Motor neuron (in vitro differentiated cells): ENCODE measurements around the gene TOPORS. TPM values are rescaled to one million over a fixed set of nuclear protein-coding genes. Genes with fewer than 3 reads are reported as not detected.
"Not testable (repeated sequence)": the region's sequence is repeated elsewhere in the genome, so short reads cannot be mapped to it uniquely, and the experiment has no call there.

ENCODE experiments used
- ATAC-seq, 8 experiments: fragments of 200-7000 bp; cut with Tn5 transposase; replicated peaks in 6 of 8; 2 replicates each; pipeline ENCODE4 v1.8.0; 2021; ENCODE audit warnings: mild to moderate bottlenecking in 8 of 8, moderate library complexity in 8 of 8
- H3K27ac ChIP-seq, 2 donors: fragments of 250-450 bp; sonication (Bioruptor Pico); 2 replicates each; pipeline ENCODE4 v1.9.0; 2021; ENCODE audit warnings: antibody characterized with exemption in 2 of 2, mild to moderate bottlenecking in 2 of 2, moderate library complexity in 1 of 2
- H3K4me1 ChIP-seq, 2 donors: fragments of 250-450 bp; sonication (Bioruptor Pico); replicated peaks in 1 of 2; 2 replicates each; pipeline ENCODE4 v1.6.1; 2021; ENCODE audit warnings: antibody characterized with exemption in 2 of 2, mild to moderate bottlenecking in 2 of 2, moderate library complexity in 1 of 2
- H3K4me3 ChIP-seq, 5 donors: fragments of 250-450 bp; sonication (Bioruptor Pico); 2 replicates each; pipeline ENCODE4 v1.9.0; 2021; ENCODE audit warnings: antibody characterized with exemption in 5 of 5, mild to moderate bottlenecking in 5 of 5, moderate library complexity in 4 of 5
- WGBS, 10 experiments: fragments of 450-650 bp; shearing (Covaris generic); methylation state at CpG; one replicate each; pipeline ENCODE4 v1.0.0; 2022; 5-methylcytosine and 5-hydroxymethylcytosine counted together
- in situ Hi-C, 9 experiments: fragments of 400-800 bp; cut with MboI; loops; one replicate each; pipeline ENCODE4 v1.15.0; 2021; ENCODE audit warnings: low sequenced_read_pairs in 9 of 9, low pct_unique_long_range_greater_than_20kb in 2 of 9; ENCODE audit not compliant: unreplicated experiment in 9 of 9
- total RNA-seq, 8 experiments: library from RNA; unstranded; fragments of 300-600 nt; gene quantifications; 2 replicates each; pipeline versions ENCODE4 v1.2.3 to v1.2.4, GENCODE V29; 2022

TOPORS gene
- total RNA-seq, 8 experiments from 2014 or later, result 15.2 to 27.1 (median 21.2) TPM

DNA sequence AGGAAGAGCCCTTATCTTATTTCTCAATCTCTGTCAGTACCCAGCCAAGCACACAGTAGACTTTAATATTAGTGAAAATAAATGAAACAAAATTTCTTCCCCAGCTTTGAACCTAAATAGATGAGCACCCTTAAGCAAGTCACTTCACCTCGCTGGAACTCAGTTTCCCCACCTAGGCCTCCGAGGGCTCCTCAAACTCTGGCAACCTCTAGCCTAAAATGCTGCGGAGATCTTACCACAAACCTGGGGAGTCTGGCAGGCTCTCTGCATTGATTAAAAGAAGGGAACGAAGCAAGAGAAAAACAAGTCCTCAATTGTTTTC, 26.7 kb downstream of the TOPORS start:
- ATAC-seq, result peak in 3 of 8 experiments; percentile 15 to 27 (median 20)
- Histone ChIP-seq H3K4me1 (peaks cover 0 to 4% of the 10 kb centered on the region in 2 donors), H3K4me3 (peak overlapping the region; percentile 48 to 66 (median 52)), H3K27ac (no peak overlapping the region)
- WGBS, 10 experiments, result 0 to 40% (median 0%) methylated on average over 1 to 2 of the region's 4 CpGs; no CpG with 5 or more reads in 3 of the 10 experiments
- in situ Hi-C loops, result no loop called here

DNA sequence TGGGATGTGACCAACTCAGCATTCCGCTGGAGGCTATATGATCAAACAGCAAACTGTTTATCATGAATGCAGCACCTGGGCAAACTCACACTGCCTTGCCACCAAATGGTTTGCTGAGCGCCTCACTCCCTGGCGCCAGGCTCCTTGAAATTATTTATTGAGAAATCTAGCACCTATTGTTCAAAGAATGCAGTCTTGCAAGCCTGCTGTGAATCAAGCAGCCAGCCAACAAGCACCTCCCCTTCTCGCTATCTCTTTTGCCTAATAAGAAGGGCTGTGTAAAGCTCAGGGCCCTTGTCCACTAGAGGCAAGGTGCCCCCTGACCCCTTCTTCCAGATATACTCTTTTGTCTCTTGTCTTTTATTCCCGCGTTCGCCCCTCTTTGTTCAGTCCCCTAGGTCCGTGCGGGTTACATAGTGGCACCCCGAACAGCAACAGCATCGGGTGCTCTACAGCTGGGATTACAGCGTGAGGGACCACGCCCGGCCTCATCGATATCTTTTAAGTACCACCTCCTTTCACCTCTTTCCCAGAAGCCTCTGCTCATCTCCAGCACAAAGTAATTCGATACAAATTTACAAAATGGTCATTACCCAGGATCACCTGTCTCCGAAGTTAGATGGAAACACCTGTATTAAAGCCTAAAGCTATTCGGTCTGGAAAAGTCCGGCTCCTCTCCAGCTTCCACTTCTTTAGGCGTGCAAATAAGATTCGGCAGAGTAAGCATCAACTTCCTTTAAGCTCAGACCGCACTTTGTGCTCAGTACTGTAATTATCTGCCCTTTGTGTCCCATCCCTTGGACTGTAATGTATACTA, 27.3 kb downstream of the TOPORS start:
- 5 to 88% (median 50%) methylated on average over 3 to 15 of the region's 22 CpGs; no CpG with 5 or more reads in 1 of the 10 experiments for WGBS, 10 experiments
- ATAC-seq, result peak in 5 of 8 experiments; percentile 5 to 26 (median 5)
- in situ Hi-C loops, result no loop called here
- H3K27ac ChIP-seq, result no peak overlapping the region
- H3K4me3 ChIP-seq, result peak overlapping the region in 4 of 5 donors; percentile 48 to 66 (median 54)
- H3K4me1 ChIP-seq, result peaks cover 0 to 4% of the 10 kb centered on the region in 2 donors

DNA sequence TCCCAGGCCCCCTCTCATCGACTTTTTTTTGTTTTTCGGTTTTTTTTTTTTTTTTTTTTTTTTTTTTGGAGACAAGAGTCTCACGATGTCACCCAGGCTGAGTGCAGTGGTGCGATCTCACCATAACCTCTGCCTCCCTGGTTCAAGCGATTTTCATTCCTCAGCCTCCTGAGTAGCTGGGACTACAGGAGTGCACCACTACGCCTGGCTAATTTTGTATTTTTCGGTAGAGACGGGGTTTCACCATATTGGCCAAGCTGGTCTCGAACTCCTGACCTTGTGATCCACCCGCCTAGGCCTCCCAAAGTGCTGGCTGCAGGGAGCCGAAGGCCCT, 27.9 kb downstream of the TOPORS start:
- in situ Hi-C loops, ATAC-seq, H3K27ac ChIP-seq, H3K4me1 ChIP-seq: not testable (repeated sequence)
- H3K4me3 ChIP-seq, result peak overlapping the region in 2 of 5 donors; percentile 48 to 55
- WGBS, 10 experiments, result 76 to 100% (median 94%) methylated on average over 1 to 9 of the region's 11 CpGs; no CpG with 5 or more reads in 2 of the 10 experiments

DNA sequence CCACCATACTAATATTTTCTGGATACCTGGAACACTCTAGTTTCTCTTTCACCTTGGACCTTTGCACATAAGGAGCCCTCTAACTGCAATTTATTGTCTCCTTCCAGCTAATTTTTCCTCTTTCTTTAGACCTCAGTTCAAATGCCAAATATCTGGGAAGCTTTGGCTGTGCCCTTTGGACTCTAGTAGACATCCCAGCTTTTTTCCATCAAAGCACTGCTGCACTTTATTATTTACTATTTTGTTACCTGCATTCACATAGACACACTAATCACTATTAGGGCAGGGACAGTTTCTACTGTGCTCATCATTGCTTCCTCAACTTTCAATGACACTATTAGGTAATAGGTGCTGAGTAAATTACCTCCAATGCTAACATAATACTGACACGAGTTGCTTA, 28.5 kb downstream of the TOPORS start:
- peaks cover 0 to 4% of the 10 kb centered on the region in 2 donors for H3K4me1 ChIP-seq
- in situ Hi-C loops, result no loop called here
- no peak for ATAC-seq
- no peak overlapping the region for H3K27ac ChIP-seq
- no peak overlapping the region for H3K4me3 ChIP-seq
- 20 to 100% (median 100%) methylated on average over 1 of the region's 1 CpG; no CpG with 5 or more reads in 3 of the 10 experiments for WGBS, 10 experiments

DNA sequence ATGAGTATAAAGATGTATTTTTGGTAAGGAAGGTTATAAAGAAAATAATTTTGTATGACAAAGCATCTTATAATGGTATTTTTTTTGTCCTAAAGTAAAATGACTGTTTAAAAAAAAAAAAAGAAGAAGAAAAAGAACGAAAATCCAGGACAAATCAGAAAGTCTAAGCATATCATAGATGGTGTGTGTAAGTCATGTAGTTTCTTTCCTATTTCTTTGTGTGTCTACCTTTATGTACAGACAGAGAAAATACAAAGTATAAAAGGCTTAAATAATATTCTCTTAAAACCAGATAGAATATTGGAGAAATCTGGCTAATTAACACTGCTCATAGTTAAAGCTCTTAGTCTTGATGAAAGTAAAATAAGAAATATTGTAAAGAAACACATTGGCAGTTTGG, 34.1 kb downstream of the TOPORS start:
- in situ Hi-C loops, result no loop called here
- ATAC-seq, result no peak
- WGBS, 10 experiments, result 36 to 100% (median 79%) methylated on average over 1 of the region's 1 CpG
- H3K4me1 ChIP-seq, result no peaks in the 10 kb centered on the region
- no peak overlapping the region for H3K4me3 ChIP-seq
- H3K27ac ChIP-seq, result no peak overlapping the region

DNA sequence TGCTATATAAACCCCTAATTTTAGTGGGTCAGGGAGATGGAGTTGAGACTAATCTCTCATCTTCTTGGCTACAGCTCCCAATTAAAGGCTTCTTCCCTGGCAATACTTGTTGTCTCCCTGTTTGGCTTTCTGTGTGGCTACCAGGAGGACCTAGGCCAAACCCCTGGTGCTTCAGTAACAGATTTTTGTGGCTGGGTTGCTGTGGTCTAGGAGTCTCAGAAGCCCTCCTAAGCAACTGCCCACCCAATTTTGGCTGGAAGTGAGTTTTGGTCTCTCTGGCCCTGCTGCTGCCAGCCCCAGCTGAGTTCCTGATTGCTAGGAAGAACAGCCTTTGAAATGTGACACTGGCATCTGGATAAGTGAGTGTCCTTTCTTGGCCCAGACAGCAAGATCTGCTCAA, 36.1 kb downstream of the TOPORS start:
- Histone ChIP-seq H3K4me1 (no peaks in the 10 kb centered on the region), H3K27ac (no peak overlapping the region), H3K4me3 (no peak overlapping the region)
- in situ Hi-C loops, result no loop called here
- no peak for ATAC-seq

DNA sequence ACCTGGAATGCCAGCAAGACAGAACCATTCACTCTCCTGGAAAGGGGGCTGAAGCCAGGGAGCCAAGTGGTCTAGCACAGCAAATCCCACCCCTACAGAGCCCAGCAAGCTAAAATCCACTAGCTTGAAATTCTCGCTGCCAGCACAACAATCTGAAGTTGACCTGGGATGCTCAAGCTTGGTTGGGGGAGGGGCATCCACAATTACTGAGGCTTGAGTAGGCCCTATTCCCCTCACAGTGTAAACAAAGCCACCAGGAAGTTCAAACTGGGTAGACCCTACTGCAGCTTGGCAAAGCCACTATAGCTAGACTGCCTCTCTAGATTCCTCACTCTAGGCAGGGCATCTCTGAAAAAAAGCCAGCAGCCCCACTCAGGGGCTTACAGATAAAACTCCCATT, 43.7 kb downstream of the TOPORS start:
- no peak for ATAC-seq
- no peaks in the 10 kb centered on the region for H3K4me1 ChIP-seq
- no peak overlapping the region for H3K4me3 ChIP-seq
- 80 to 100% methylated on average over 1 of the region's 1 CpG; no CpG with 5 or more reads in 8 of the 10 experiments for whole genome bisulfite sequencing, 10 experiments
- in situ Hi-C loops, result no loop called here
- no peak overlapping the region for H3K27ac ChIP-seq

DNA sequence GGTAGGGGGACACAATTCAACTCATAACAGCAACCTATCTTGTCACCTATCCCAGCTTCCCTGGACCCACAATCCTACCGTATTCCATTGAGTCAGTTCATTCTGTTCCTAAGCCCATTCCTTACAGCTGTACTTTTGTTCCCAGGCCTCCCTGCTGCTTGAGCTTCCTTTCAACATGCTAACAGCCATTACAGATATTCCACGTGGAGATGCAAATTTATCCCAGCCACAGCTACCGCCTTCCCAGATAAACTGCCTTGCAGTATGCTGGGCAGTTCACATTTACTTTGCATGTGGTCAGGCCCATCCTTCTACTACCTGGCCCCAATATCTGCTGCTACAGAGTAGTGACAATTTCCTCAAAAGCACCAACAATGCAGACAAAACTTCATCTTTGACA, 49.4 kb downstream of the TOPORS start:
- no peak overlapping the region for H3K4me3 ChIP-seq
- ATAC-seq, result peak in 3 of 8 experiments; percentile 13 to 67 (median 67)
- WGBS, 10 experiments, result 0 to 100% (median 49%) methylated on average over 1 to 3 of the region's 3 CpGs; no CpG with 5 or more reads in 1 of the 10 experiments
- no peaks in the 10 kb centered on the region for H3K4me1 ChIP-seq
- no peak overlapping the region for H3K27ac ChIP-seq
- in situ Hi-C loops, result no loop called here

DNA sequence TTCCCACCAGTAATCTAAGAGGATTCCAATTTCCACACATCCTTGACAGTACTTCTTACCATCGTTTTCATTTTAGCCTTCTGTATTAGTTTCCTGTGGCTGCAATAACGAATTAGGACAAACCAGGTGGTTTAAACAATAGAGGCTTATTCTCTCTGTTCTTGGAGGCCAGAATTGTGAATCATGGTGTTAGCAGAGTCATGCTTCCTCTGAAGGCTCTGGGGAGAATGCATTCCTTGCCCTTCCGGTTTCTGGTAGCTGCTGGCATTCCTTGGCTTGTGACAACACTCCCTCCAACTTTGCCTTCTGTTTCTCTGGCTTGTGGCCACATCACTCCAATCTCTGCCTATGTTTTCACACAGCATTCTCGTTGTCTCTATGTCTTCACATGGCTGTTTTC, 49.9 kb downstream of the TOPORS start:
- Histone ChIP-seq H3K27ac (no peak overlapping the region), H3K4me3 (no peak overlapping the region), H3K4me1 (no peaks in the 10 kb centered on the region)
- in situ Hi-C loops, result no loop called here
- peak in 3 of 8 experiments; percentile 11 to 66 (median 66) for ATAC-seq
- WGBS, 10 experiments, result 33 to 84% (median 71%) methylated on average over 1 to 4 of the region's 4 CpGs; no CpG with 5 or more reads in 3 of the 10 experiments

DNA sequence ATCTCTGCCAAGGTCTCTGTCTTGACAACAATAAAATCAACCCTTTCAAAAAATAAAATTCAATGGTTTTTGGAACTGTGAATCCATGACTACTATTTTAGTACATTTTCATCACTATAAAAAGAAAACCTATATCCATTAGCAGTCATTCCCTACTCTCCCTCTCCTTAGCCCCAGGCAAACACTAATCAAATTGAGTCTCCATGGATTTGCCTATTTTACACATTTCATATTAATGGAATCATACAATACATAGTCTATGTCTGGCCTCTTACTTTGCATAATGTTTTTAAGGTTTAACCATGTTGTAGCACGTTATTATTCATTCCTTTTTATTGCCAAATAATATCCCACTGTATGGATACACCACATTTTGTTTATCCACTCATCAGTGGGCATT, 50.5 kb downstream of the TOPORS start:
- Histone ChIP-seq H3K4me3 (no peak overlapping the region), H3K27ac (no peak overlapping the region), H3K4me1 (no peaks in the 10 kb centered on the region)
- 0 to 100% (median 76%) methylated on average over 1 of the region's 1 CpG; no CpG with 5 or more reads in 2 of the 10 experiments for WGBS, 10 experiments
- in situ Hi-C loops, result no loop called here
- ATAC-seq, result peak in 1 of 8 experiments; percentile 67

DNA sequence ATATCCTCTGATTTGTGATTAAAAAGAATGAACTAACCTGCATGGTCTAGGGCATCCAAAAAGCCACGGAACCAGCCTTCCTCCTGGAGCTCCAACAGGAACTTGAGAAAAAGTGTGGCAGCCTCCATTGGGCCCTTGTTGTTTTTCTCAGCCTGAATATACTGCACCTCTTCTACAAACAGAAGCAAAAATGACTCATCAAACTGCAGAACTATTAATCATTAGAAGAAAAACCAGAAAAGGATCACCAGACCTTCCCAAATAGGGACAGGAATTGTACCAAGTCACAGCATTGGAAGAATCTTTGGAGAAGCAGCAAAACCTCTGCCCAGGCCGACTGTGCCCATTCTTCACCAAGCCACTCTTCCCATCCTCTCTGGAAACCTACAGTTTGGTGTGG, 51.6 kb downstream of the TOPORS start:
- in situ Hi-C loops, result no loop called here
- 60 to 83% (median 76%) methylated on average over 1 to 2 of the region's 2 CpGs; no CpG with 5 or more reads in 5 of the 10 experiments for WGBS, 10 experiments
- H3K4me3 ChIP-seq, result no peak overlapping the region
- H3K27ac ChIP-seq, result no peak overlapping the region
- no peaks in the 10 kb centered on the region for H3K4me1 ChIP-seq
- no peak for ATAC-seq

DNA sequence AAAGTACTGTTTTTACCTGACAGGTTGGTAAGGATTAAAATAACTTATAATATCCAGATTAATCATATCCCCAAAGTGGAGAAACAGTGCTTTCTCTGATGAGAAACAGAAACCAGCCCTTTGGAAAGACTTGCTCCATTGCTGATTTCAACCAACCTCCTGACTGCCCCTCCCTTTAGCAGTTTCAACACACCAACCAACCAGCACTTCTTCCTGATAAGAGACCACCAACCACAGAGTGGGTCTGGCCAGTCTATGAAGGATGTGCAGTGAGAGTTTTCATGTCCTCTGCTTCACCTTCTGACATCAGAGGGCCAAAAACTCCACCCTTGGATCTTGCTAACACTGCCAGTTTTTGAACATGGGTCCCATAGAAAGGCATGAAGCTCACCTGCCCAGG, 54.5 kb downstream of the TOPORS start:
- H3K27ac ChIP-seq, result no peak overlapping the region
- no peak overlapping the region for H3K4me3 ChIP-seq
- no peak for ATAC-seq
- in situ Hi-C loops, result no loop called here
- H3K4me1 ChIP-seq, result no peaks in the 10 kb centered on the region

DNA sequence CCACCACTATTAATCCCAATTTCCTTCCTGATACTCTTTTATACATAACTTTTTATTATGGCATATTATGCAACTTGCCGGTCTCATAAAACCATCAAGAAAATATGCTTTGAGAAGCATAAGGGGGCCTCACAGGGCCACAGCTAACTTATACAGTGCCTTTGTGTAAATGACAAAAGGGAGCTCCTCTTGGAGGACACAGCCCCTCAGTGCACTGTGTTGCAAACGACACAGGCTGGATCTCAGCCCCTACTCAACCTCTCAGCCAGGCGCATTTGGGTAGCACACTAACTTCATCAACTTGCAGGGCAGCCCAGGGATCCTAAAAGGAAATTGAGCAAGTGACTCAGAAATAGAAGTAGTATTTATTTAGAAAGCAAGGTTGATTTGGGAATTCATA, 61.8 kb downstream of the TOPORS start:
- peak in 3 of 8 experiments; percentile 26 to 61 (median 38) for ATAC-seq
- H3K4me3 ChIP-seq, result no peak overlapping the region
- H3K27ac ChIP-seq, result no peak overlapping the region
- H3K4me1 ChIP-seq, result no peaks in the 10 kb centered on the region
- 38 to 95% (median 70%) methylated on average over 1 to 3 of the region's 3 CpGs; no CpG with 5 or more reads in 3 of the 10 experiments for whole genome bisulfite sequencing, 10 experiments
- in situ Hi-C loops, result no loop called here
